Aorta (tissue), 5 donors: Measurements from ENCODE around the gene MED12L. TPM values are rescaled to one million over a fixed set of nuclear protein-coding genes. Genes with fewer than 3 reads are reported as not detected.
"Not testable (repeated sequence)": the region's sequence is repeated elsewhere in the genome, so short reads cannot be mapped to it uniquely, and the experiment has no call there.

Experiments used
- ATAC-seq: fragments of 200-7000 bp; cut with Tn5 transposase; one replicate; pipeline ENCODE4 v1.9.1; 2022; ENCODE audit warnings: moderate library complexity; ENCODE audit not compliant: low FRiP score
- DNase-seq, 2 donors: peaks; one replicate each; pipeline ENCODE4 v3.0.0-alpha.2; 2020
- H3K27ac ChIP-seq, 2 donors: one replicate each; pipeline ENCODE4 v1.5.1; 2013; ENCODE audit warnings: low read length in 2 of 2, mild to moderate bottlenecking in 2 of 2, moderate library complexity in 2 of 2, control low read depth in 1 of 2, inconsistent platforms in 1 of 2, low read depth in 1 of 2
- H3K27me3 ChIP-seq, 2 donors: one replicate each; pipeline ENCODE4 v1.6.1; 2013; ENCODE audit warnings: control low read depth in 1 of 2, low read length in 1 of 2, mild to moderate bottlenecking in 1 of 2, moderate library complexity in 1 of 2; ENCODE audit not compliant: insufficient read depth in 2 of 2, control insufficient read depth in 1 of 2
- H3K36me3 ChIP-seq, 2 donors: one replicate each; pipeline ENCODE4 v1.6.1; 2013; ENCODE audit warnings: control low read depth in 1 of 2, low read length in 1 of 2, mild to moderate bottlenecking in 1 of 2; ENCODE audit not compliant: insufficient read depth in 2 of 2, control insufficient read depth in 1 of 2
- H3K4me1 ChIP-seq, 2 donors: one replicate each; pipeline ENCODE4 v1.6.1; 2013; ENCODE audit warnings: low read length in 2 of 2, control low read depth in 1 of 2, mild to moderate bottlenecking in 1 of 2, moderate library complexity in 1 of 2; ENCODE audit not compliant: insufficient read depth in 2 of 2, control insufficient read depth in 1 of 2
- H3K4me3 ChIP-seq, 2 donors: one replicate each; pipeline ENCODE4 v1.5.1; 2013; ENCODE audit warnings: low read length in 2 of 2, control low read depth in 1 of 2, mild to moderate bottlenecking in 1 of 2
- H3K9me3 ChIP-seq: one replicate; pipeline ENCODE4 v1.6.1; 2013; ENCODE audit warnings: mild to moderate bottlenecking, low read length; ENCODE audit not compliant: control insufficient read depth
- WGBS, 2 donors: extraction: QIAGEN DNeasy Blood & Tissue Kit; methylation state at CpG; one replicate each; pipeline ENCODE4 v1.1.7; 2013; 5-methylcytosine and 5-hydroxymethylcytosine counted together
- intact Hi-C, 2 donors: fragments of 100-400 bp; cut with DNase I; formaldehyde crosslinking; loops; one replicate each; pipeline versions ENCODE4 v1.14.2 to v1.15.0; 2022
- polyA plus RNA-seq, 2 donors: library from polyadenylated mRNA; stranded (reverse); fragments of 200-250 nt; gene quantifications; one replicate each; pipeline ENCODE4 v1.2.3, GENCODE V29; 2013
- total RNA-seq, 2 donors: library from RNA; stranded (reverse); fragmentation: NEBNext Ultra II Directional; extraction: Animal tissue kit (Norgen Biotek cat#: 25700); gene quantifications; one replicate each; pipeline ENCODE4 v1.2.1, GENCODE V29; 2021
- donor health status: healthy with polysubstance abuse.
- donor health status: Bipolar disorder and iron deficiency.
- donor health status: DM: no; HTN: no; CAD: no.
- donor health status: DM: no; HTN: no; CAD: no.
- donor health status: DM: yes; HTN: yes; CAD: no.

The MED12L gene
- total and polyA plus RNA-seq, 4 donors = 1.1 to 2.3 TPM; not detected in 2

DNA sequence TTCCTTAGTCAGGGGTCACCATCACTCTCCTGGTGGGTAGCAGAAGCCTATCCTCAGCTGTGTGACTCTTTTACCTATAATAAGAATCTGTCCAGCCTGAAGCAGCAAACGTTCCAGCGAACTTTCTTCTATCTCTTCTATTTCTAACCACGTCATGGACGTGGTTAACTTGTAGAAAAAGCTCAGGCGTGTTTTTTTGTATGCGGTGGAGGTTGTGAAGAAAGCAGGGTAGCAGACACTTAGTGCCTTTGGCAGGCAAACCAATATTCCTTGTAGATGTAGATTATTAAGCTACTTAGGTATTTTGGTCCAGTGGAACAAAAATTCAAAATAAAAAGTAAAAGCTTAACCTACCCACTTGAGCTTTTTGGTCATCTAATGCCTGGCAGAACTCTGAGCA is 149.4 kb downstream of the MED12L start:
- WGBS, 2 donors = 81 to 90% methylated on average over 6 of the region's 6 CpGs
- no peaks in the 10 kb centered on the region for H3K4me1 ChIP-seq
- no peak overlapping the region for H3K27ac ChIP-seq
- no peaks in the 10 kb centered on the region for H3K36me3 ChIP-seq
- H3K4me3 ChIP-seq = no peak overlapping the region
- ATAC-seq (no peak), DNase-seq (no peak)
- no peaks in the 10 kb centered on the region for H3K9me3 ChIP-seq
- H3K27me3 ChIP-seq = no peaks in the 10 kb centered on the region
- intact Hi-C loops = no loop called here

DNA sequence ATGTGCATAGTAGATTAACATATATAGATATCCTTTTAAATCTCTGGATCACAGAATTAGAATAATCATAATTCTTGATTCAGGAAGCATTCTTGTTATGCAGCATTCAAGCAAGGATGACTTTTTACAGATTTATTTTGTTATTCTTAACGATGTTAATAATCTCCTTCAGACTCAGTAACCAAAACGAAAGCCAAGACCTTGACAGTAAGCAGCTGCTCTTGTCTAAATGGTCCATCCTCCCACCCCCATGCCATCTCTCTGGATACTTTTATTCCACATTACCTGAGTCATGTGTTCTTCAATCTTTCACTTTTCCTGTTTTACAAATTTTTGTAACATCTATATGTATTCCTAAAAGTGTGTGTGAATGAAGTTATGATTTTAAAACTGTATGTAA is 150.9 kb downstream of the MED12L start:
- ATAC-seq (no peak), DNase-seq (no peak)
- Histone ChIP-seq H3K4me3 (no peak overlapping the region), H3K36me3 (no peaks in the 10 kb centered on the region), H3K27ac (no peak overlapping the region), H3K27me3 (no peaks in the 10 kb centered on the region), H3K4me1 (no peaks in the 10 kb centered on the region), H3K9me3 (no peaks in the 10 kb centered on the region)
- intact Hi-C loops = no loop called here
- 61 to 67% methylated on average over 2 of the region's 2 CpGs for WGBS, 2 donors

DNA sequence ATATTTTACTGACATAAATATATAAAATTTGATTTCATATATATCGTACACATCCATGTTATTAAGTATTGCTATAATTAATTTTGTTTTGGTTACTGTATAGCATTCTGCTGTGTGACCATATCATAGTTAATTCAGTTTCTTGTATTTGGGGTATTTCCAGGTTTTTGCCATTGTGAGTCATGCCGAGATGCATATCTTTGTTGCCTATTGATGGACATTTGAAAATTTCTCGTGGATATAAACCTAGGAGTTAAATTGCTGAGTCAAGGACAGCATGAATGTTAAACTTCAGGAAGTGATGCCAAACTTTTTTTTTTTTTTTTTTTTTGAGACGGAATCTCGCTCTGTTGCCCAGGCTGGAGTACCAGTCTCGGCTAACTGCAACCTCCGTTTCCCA is 151.3 kb downstream of the MED12L start:
- DNase-seq (no peak), ATAC-seq (no peak)
- Histone ChIP-seq H3K4me1 (no peaks in the 10 kb centered on the region), H3K36me3 (no peaks in the 10 kb centered on the region), H3K27me3 (no peaks in the 10 kb centered on the region), H3K27ac (no peak overlapping the region), H3K9me3 (no peaks in the 10 kb centered on the region), H3K4me3 (no peak overlapping the region)
- 79% methylated on average over 7 of the region's 7 CpGs for WGBS, 2 donors
- intact Hi-C loops = no loop called here

DNA sequence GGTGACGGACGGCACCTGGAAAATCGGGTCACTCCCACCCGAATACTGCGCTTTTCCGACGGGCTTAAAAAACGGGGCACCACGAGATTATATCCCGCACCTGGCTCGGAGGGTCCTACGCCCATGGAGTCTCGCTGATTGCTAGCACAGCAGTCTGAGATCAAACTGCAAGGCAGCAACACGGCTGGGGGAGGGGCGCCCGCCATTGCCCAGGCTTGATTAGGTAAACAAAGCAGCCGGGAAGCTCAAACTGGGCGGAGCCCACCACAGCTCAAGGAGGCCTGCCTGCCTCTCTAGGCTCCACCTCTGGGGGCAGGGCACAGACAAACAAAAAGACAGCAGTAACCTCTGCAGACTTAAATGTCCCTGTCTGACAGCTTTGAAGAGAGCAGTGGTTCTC is 156.5 kb downstream of the MED12L start:
- ATAC-seq = not testable (repeated sequence)

DNA sequence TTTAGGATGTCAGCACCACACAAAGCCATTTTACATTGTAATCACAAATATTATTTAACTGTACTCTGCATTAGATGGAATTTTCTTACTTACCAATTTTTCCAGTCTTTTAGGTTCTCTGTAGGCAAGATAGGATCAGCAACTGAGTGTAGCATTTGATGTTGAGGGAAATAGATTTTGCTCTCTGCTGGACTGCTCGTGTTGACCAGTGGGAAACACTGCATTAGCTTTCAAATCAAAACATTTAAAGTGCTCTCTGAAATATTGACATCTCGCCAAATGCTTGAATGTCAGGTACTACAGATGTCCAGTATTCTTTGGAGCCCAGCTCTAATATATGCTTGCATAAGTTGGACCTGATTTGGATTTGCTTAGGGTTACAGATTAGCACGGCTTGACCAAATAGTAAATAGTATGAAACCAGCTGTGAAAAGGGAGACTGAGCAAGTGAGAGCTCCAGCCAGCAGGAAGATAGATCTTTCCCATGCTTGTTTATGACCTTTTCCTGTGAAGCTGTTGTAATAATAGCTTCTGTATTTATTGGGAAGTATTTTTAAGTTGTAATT is 163.4 kb downstream of the MED12L start:
- Histone ChIP-seq H3K4me3 (no peak overlapping the region), H3K27me3 (peaks cover 0 to 1% of the 10 kb centered on the region in 2 donors), H3K4me1 (no peaks in the 10 kb centered on the region), H3K36me3 (no peaks in the 10 kb centered on the region), H3K9me3 (no peaks in the 10 kb centered on the region), H3K27ac (no peak overlapping the region)
- 18 to 26% methylated on average over 3 of the region's 3 CpGs for WGBS, 2 donors
- intact Hi-C loops = no loop called here
- DNase-seq = no peak
- no peak for ATAC-seq

More for the DNA sequence above, 156.5 kb downstream of the MED12L start:
- H3K9me3 ChIP-seq, H3K27me3 ChIP-seq, intact Hi-C loops, H3K27ac ChIP-seq, DNase-seq, H3K36me3 ChIP-seq, H3K4me1 ChIP-seq, H3K4me3 ChIP-seq: not testable (repeated sequence)
- WGBS, 2 donors = 70 to 92% methylated on average over 7 to 18 of the region's 18 CpGs

DNA sequence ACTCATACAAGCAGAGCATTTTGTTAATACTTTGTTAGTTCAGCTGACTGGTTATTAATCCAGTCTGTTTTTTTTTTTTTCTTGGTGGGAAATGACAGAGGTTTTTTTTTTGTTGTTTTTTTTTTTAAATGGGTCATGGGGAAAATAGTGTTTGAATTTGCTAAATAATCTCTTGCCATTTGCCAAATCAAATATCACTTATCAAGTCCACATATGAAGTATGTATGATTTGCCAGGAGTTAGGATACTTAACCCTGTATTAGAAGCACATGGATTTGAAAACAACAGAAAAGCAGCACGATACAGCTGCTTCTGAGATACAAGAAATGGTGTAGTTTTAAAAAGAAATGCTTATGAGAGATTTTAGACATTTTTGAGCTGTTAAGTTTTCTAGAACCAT is 171.3 kb downstream of the MED12L start:
- H3K36me3 ChIP-seq = no peaks in the 10 kb centered on the region
- no peak overlapping the region for H3K4me3 ChIP-seq
- peaks cover 0 to 1% of the 10 kb centered on the region in 2 donors for H3K27me3 ChIP-seq
- no peak overlapping the region for H3K27ac ChIP-seq
- WGBS, 2 donors = 18 to 19% methylated on average over 1 of the region's 1 CpG
- H3K4me1 ChIP-seq = no peaks in the 10 kb centered on the region
- DNase-seq = no peak
- intact Hi-C loops = no loop called here
- no peaks in the 10 kb centered on the region for H3K9me3 ChIP-seq
- no peak for ATAC-seq

DNA sequence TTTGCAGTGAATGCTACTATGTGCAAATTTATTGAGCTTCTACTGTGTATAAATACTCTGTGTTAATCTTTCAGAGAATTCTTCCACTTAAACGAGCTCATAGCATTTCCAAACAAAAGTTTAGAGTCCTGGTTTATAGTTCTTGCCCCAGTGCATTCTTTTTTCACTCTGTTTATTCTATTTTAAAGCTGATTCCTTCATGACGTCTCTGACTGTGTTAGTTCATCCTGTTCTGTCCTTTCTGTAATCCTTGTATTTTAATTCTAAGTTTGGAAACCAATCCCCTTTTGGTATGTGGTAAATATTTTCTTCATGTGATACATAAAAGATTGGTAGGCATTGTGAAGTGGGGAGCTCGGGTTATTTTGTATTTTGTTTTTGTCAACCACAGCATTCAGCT is 174.2 kb downstream of the MED12L start:
- H3K4me1 ChIP-seq = no peaks in the 10 kb centered on the region
- no peak overlapping the region for H3K27ac ChIP-seq
- H3K9me3 ChIP-seq = no peaks in the 10 kb centered on the region
- H3K36me3 ChIP-seq = no peaks in the 10 kb centered on the region
- intact Hi-C loops = no loop called here
- DNase-seq = no peak
- no peak overlapping the region for H3K4me3 ChIP-seq
- no peak for ATAC-seq
- H3K27me3 ChIP-seq = no peaks in the 10 kb centered on the region
- WGBS, 2 donors = 59 to 74% methylated on average over 3 of the region's 3 CpGs

DNA sequence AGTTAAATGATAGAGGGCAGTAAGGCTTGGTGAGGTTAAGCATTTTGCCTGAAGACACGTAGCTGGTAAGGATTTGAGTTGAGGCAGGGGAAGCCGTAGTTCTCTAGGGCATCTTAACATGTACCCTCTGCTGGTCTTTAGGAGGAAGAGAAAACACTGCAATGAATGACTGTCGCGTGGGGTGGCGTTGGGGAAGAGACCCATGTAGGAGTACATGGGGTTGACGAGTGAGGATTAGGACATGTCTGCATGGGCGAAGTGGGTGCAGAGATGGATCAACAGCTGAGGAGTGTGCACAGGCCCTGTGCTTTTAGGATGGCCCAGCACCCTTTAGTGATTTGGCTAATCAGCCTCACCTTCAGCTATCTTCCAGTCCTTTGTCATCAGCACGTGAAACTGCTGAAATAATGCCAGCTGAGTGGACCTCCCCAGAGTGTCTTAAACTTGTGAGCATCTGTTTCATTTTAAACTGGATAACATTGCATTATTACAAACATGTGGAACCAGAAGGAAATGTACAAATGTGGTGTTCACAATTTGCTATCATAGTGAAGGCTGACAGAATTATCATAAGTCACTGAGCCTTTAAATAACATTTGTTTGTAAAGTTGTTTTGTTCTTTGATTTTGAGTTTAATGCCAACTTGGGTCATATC is 177.5 kb downstream of the MED12L start:
- intact Hi-C loops = no loop called here
- no peak for ATAC-seq
- no peaks in the 10 kb centered on the region for H3K4me1 ChIP-seq
- H3K27me3 ChIP-seq = no peaks in the 10 kb centered on the region
- no peaks in the 10 kb centered on the region for H3K9me3 ChIP-seq
- H3K27ac ChIP-seq = no peak overlapping the region
- H3K36me3 ChIP-seq = no peaks in the 10 kb centered on the region
- WGBS, 2 donors = 79 to 87% methylated on average over 8 of the region's 8 CpGs
- no peak overlapping the region for H3K4me3 ChIP-seq
- no peak for DNase-seq

DNA sequence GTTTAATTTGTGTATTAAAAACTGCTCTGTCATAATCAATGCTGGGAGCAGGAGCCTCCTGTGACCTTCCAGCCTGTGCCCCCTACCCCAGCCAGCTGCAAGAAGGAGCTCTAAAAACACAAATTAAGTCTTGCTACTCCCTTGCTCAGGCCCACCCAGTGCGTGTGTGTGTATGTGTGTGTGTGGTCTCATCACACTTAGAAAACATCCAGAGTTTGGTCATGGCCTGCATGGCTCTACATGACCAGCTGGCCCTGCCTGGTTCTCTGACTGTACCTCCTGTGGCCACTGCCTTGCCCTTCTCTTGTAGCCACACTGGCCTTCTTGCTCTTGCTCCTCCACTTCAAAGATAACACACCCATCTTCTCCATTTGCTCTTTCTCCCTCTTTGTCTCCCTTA is 179.1 kb downstream of the MED12L start:
- WGBS, 2 donors = 95% methylated on average over 1 of the region's 1 CpG
- no peak for DNase-seq
- Histone ChIP-seq H3K36me3 (no peaks in the 10 kb centered on the region), H3K4me1 (no peaks in the 10 kb centered on the region), H3K27ac (no peak overlapping the region), H3K27me3 (no peaks in the 10 kb centered on the region), H3K9me3 (no peaks in the 10 kb centered on the region), H3K4me3 (no peak overlapping the region)
- no peak for ATAC-seq
- intact Hi-C loops = no loop called here
